ENCODE measurements around the gene DNAAF9.
"Not testable (repeated sequence)": the region's sequence is repeated elsewhere in the genome, so short reads cannot be mapped to it uniquely, and the experiment has no call there.

- not testable (repeated sequence) for TF ChIP-seq POLR2A (IDR thresholded peaks at IDR 0.05; ENCODE audit: control extremely low read depth in 1 of 2, low read depth in 2 of 2, low read length in 2 of 2); HDAC2 (IDR thresholded peaks at IDR 0.05; ENCODE audit: borderline replicate concordance in 1 of 2, low read depth in 2 of 2, low read length in 2 of 2); POLR2AphosphoS5 (IDR thresholded peaks at IDR 0.05; ENCODE audit: low read depth, low read length); RFX5 (IDR thresholded peaks at IDR 0.05; ENCODE audit: borderline replicate concordance, low read depth, low read length); BRCA1 (IDR thresholded peaks at IDR 0.05; ENCODE audit: low read depth, low read length); CTCF (IDR thresholded peaks at IDR 0.05; ENCODE audit: control extremely low read depth in 1 of 3, insufficient read depth in 1 of 3, low read depth in 1 of 3, low read length in 3 of 3); YY1 (IDR thresholded peaks at IDR 0.05; ENCODE audit: low read depth, low read length)
Measured at GRCh38 chr20:3426766-3427165, 19.3 kb upstream of the DNAAF9 start.
